Endodermal cell (in vitro differentiated cells): ENCODE data around the gene ZSWIM8. TPM values are rescaled to one million over a fixed set of nuclear protein-coding genes. Genes with fewer than 3 reads are reported as not detected.

Experiments
- DNase-seq: peaks from one replicate; pipeline ENCODE4 v3.0.0-alpha.2; 2017
- H3K27ac ChIP-seq: 2 replicates; pipeline ENCODE4 v1.5.1; 2013; ENCODE audit warnings: mild to moderate bottlenecking, low read depth, low read length, moderate library complexity
- H3K27me3 ChIP-seq: 2 replicates; pipeline ENCODE4 v1.6.1; 2013; ENCODE audit warnings: mild to moderate bottlenecking, low read length, moderate library complexity; ENCODE audit not compliant: insufficient read depth, control insufficient read depth, poor library complexity, severe bottlenecking
- H3K36me3 ChIP-seq: 2 replicates; pipeline ENCODE4 v1.7.0; 2013; ENCODE audit warnings: mild to moderate bottlenecking, low read length, moderate library complexity; ENCODE audit not compliant: control insufficient read depth, insufficient read depth
- H3K4me1 ChIP-seq: one replicate; pipeline ENCODE4 v1.7.0; 2013; ENCODE audit warnings: low read length; ENCODE audit not compliant: control insufficient read depth, insufficient read depth
- H3K4me3 ChIP-seq: 2 replicates; pipeline ENCODE4 v1.5.1; 2013; ENCODE audit warnings: mild to moderate bottlenecking, low read length, moderate library complexity
- H3K9ac ChIP-seq: 2 replicates; pipeline ENCODE4 v1.6.1; 2013; ENCODE audit warnings: mild to moderate bottlenecking, low read length, moderate library complexity; ENCODE audit not compliant: poor library complexity, severe bottlenecking; ENCODE audit errors: extremely low read depth
- H3K9me3 ChIP-seq: 2 replicates; pipeline ENCODE4 v1.6.1; 2013; ENCODE audit warnings: mild to moderate bottlenecking, low read length, moderate library complexity; ENCODE audit not compliant: control insufficient read depth
- H3K27ac Mint-ChIP-seq: 2 replicates; pipeline ENCODE4 v1.8.0; 2020; ENCODE audit warnings: mixed read lengths
- H3K27me3 Mint-ChIP-seq: 2 replicates; pipeline ENCODE4 v1.8.0; 2021; ENCODE audit warnings: mild to moderate bottlenecking, mixed read lengths; ENCODE audit not compliant: insufficient read depth
- H3K36me3 Mint-ChIP-seq: 2 replicates; pipeline ENCODE4 v1.8.0; 2020; ENCODE audit warnings: low read depth, mixed read lengths
- H3K4me1 Mint-ChIP-seq: 2 replicates; pipeline ENCODE4 v1.8.0; 2020; ENCODE audit warnings: mixed read lengths
- H3K4me3 Mint-ChIP-seq: 2 replicates; pipeline ENCODE4 v1.8.0; 2020; ENCODE audit warnings: mild to moderate bottlenecking, moderate library complexity, mixed read lengths
- H3K9me3 Mint-ChIP-seq: 2 replicates; pipeline ENCODE4 v1.8.0; 2020; ENCODE audit warnings: mild to moderate bottlenecking, mixed read lengths
- CTCF ChIP-seq: fragments of 200-600 bp; sonication (generic); conservative IDR thresholded peaks from 2 replicates; pipeline ENCODE4 v1.5.0; 2021; ENCODE audit warnings: antibody characterized with exemption, mild to moderate bottlenecking
- WGBS, 2 experiments: methylation state at CpG; one replicate each; pipeline versions ENCODE4 v1.1.5 to v1.1.7; 2013; ENCODE audit warnings: missing lambda C conversion rate in 2 of 2, mixed read lengths in 1 of 2; ENCODE audit not compliant: insufficient coverage in 1 of 2, insufficient read length in 1 of 2; 5-methylcytosine and 5-hydroxymethylcytosine counted together
- total RNA-seq, 2 donors: library from RNA; stranded (reverse); fragmentation: NEBNext Ultra II Directional in 1 of 2; extraction: Animal tissue kit (Norgen Biotek cat#: 25700) in 1 of 2; gene quantifications; 2 replicates in 1 of 2; 3 replicates in 1 of 2; pipeline ENCODE4 v1.2.1, GENCODE V29; 2021

ZSWIM8 gene
- total RNA-seq, 2 donors from 2014 or later = 75.9 to 79.8 TPM

- H3K27ac Mint-ChIP-seq = no peak overlapping the region
- Histone ChIP-seq H3K9me3 (no peaks in the 10 kb centered on the region), H3K4me1 (peaks cover 9% of the 10 kb centered on the region), H3K27ac (no peak overlapping the region), H3K4me3 (no peak overlapping the region), H3K9ac (no peak overlapping the region), H3K36me3 (peaks cover 23% of the 10 kb centered on the region), H3K27me3 (no peaks in the 10 kb centered on the region)
- H3K36me3 Mint-ChIP-seq = peaks cover 25% of the 10 kb centered on the region
- peak; percentile 69 for DNase-seq
- 83 to 86% methylated on average over 4 of the region's 4 CpGs for WGBS, 2 experiments
- no peak for TF ChIP-seq CTCF
- H3K4me3 Mint-ChIP-seq = peak overlapping the region; percentile 68
- peaks cover 2% of the 10 kb centered on the region for H3K27me3 Mint-ChIP-seq
- no peaks in the 10 kb centered on the region for H3K9me3 Mint-ChIP-seq
- H3K4me1 Mint-ChIP-seq = peaks cover 30% of the 10 kb centered on the region
These were observed 27.3 kb downstream of the ZSWIM8 start for GRCh38 chr10:73812657-73813056.

GRCh38 chr10:73813333-73813732, 27.9 kb downstream of the ZSWIM8 start:
- Mint-ChIP-seq H3K27me3 (peaks cover 2% of the 10 kb centered on the region), H3K27ac (no peak overlapping the region), H3K4me3 (no peak overlapping the region), H3K9me3 (no peaks in the 10 kb centered on the region), H3K36me3 (peaks cover 19% of the 10 kb centered on the region), H3K4me1 (peaks cover 37% of the 10 kb centered on the region)
- no peak for DNase-seq
- Histone ChIP-seq H3K36me3 (peaks cover 20% of the 10 kb centered on the region), H3K9me3 (no peaks in the 10 kb centered on the region), H3K27me3 (no peaks in the 10 kb centered on the region), H3K4me3 (no peak overlapping the region), H3K27ac (no peak overlapping the region), H3K4me1 (peaks cover 16% of the 10 kb centered on the region), H3K9ac (no peak overlapping the region)
- 93 to 98% methylated on average over 5 to 7 of the region's 7 CpGs for whole genome bisulfite sequencing, 2 experiments
- no peak for TF ChIP-seq CTCF

GRCh38 chr10:73814276-73814895, 29.0 kb downstream of the ZSWIM8 start:
- H3K9me3 Mint-ChIP-seq = no peaks in the 10 kb centered on the region
- no peak overlapping the region for H3K4me3 ChIP-seq
- no peak overlapping the region for H3K9ac ChIP-seq
- peaks cover 47% of the 10 kb centered on the region for H3K4me1 Mint-ChIP-seq
- H3K36me3 ChIP-seq = peaks cover 19% of the 10 kb centered on the region
- H3K4me1 ChIP-seq = peaks cover 26% of the 10 kb centered on the region
- no peak for DNase-seq
- TF ChIP-seq CTCF = no peak
- peaks cover 2% of the 10 kb centered on the region for H3K27me3 Mint-ChIP-seq
- peaks cover 12% of the 10 kb centered on the region for H3K36me3 Mint-ChIP-seq
- H3K4me3 Mint-ChIP-seq = no peak overlapping the region
- WGBS, 2 experiments = 90 to 91% methylated on average over 7 to 13 of the region's 13 CpGs
- H3K9me3 ChIP-seq = no peaks in the 10 kb centered on the region
- no peak overlapping the region for H3K27ac Mint-ChIP-seq
- no peaks in the 10 kb centered on the region for H3K27me3 ChIP-seq
- H3K27ac ChIP-seq = no peak overlapping the region
